IPS-NIHi11 (cell line): Measurements from ENCODE around the gene DCPS.
"Not testable (repeated sequence)": the region's sequence is repeated elsewhere in the genome, so short reads cannot be mapped to it uniquely, and the experiment has no call there.

Source experiments
- DNase-seq: peaks from one replicate; pipeline ENCODE4 v3.0.0; 2012; ENCODE audit warnings: mixed read lengths, low spot score

The DCPS gene

DNA sequence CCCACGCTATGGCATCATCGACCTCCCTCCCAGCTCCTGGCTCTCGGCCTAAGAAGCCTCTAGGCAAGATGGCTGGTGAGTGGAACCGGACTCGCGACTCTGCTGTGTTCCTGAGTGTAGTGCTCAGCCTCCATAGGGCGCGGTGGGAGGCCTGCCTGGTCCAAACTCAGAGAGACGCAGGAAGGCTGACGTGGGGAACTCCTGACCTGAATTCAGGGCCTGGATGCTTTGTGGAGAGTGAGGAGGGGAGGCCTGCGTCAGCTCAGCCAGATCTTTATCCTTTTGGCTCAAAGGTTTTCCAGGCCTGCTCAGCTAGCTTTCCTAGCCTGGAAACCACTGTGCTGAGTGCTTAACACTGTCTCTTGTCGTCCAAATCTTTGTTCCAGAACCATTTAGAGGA lies 13.0 kb upstream of the DCPS start:
- DNase-seq, result no peak

DNA sequence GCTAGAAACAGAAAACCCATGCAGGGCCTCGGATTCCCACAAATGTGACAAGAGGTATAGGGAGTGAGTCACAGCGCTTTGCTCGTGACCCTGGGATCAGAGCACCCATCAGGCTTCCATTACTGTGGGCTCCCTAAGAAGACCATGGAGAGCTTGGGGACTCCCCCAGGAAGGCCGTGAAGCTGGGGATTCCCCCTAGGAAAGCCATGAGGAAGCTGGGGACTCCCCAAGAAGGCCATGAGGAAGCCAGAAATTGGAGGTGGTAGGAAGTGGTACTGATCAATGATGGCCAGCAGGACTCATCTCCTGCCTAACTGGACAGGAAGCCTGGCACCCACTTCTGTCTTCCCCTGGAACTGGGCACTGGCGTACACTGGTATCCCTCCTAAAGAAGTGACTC lies 10.1 kb upstream of the DCPS start:
- no peak for DNase-seq

DNA sequence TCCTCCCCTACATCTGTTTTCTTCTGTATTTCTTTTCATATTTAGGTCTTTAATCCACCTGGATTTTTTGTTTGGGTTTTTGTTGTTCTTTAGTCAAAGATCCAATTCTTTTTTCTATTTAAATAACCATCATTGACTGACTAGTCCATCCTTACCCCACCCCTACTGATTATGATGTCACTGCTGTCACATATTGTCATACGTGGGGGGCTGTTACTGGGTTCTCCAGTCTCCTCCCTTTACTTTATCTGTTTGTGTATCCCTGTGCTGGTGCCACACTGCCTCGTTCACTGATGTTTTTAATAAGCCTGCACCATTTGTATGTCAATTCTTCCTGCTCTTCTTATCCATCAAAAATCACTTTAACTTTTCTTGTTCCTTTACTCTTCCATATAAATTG lies 6.9 kb upstream of the DCPS start:
- no peak for DNase-seq

GRCh38 chr11:126304457-126305075 lies 706 bp downstream of the DCPS start:
- DNase-seq, result no peak

DNA sequence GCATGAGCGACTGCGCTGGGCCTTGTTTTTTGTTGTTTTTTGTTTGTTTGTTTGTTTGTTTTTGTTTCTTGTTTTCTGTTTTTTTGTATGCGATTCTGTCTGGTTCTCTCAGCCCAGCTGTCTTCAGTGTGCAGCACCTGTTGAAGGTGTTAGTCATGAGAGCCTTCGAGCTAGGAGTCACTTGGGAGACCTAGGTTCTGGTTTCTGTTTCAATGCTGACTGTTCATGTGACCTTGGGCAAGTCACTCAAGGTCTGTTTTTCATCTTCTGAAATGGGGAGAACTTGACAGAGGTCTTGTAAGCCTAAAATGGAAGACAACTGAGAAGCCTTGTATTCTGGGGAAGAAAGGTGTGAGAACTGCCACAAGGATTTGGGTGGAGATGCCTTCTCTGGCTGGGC lies 1.8 kb downstream of the DCPS start:
- no peak for DNase-seq

DNA sequence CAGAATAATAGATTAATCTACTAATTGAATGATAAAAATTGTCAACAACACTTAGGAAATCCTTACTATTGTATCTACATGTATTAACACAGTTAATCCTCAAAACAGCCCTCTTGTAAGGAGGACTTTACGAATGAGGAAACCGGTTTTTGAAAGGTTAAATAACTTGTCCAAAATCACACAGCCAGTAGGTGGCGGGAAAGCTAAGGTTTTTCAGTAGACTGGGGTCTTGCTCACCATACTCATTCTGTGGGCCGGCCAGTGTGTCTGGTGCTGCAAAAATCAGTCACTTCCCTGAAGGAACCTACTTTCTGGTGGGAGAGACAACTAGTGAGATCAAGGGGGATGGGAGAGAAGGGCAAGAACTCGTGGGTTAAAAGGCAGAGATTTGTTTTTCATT lies 3.8 kb downstream of the DCPS start:
- DNase-seq, result no peak

DNA sequence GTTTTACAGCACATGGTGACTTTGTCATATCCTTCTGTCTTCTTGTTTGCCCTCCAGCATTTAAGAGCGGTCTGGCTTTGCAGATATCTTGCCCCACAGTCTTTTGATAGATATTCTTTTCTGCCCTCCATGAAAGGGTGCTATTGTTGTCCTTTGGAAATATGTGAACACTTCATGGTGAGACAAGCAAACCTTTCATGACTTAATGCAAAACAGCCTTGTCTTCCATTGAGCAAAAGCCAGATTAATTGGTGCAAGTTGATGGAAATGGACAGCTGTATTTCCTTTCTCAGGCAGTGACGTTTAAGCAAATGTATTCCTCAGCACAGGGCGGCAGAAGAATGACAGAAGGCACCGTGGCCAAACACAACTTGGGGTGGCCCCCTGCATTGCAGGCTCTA lies 4.4 kb downstream of the DCPS start:
- no peak for DNase-seq

DNA sequence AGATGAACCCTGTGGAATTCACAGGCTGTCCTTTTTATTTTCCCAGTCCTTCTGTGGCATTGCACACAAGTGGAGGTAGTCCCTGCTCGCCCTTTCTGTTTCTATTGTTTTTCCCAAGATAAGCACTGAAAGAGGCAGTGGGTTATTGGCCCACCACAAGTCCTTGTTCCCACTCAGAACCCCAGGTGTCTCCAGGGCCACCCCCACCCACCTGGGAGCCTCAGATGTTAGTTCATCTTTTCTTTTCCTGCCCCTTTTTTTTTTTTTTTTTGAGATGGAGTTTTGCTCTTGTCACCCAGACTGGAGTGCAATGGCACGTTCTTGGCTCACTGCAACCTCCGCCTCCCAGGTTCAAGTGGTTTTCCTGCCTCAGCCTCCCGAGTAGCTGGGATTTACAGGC lies 4.9 kb downstream of the DCPS start:
- not testable (repeated sequence) for DNase-seq

GRCh38 chr11:126310200-126310991 lies 6.5 kb downstream of the DCPS start:
- DNase-seq, result peak; percentile 83

GRCh38 chr11:126310992-126311310 lies 7.1 kb downstream of the DCPS start:
- DNase-seq, result no peak

DNA sequence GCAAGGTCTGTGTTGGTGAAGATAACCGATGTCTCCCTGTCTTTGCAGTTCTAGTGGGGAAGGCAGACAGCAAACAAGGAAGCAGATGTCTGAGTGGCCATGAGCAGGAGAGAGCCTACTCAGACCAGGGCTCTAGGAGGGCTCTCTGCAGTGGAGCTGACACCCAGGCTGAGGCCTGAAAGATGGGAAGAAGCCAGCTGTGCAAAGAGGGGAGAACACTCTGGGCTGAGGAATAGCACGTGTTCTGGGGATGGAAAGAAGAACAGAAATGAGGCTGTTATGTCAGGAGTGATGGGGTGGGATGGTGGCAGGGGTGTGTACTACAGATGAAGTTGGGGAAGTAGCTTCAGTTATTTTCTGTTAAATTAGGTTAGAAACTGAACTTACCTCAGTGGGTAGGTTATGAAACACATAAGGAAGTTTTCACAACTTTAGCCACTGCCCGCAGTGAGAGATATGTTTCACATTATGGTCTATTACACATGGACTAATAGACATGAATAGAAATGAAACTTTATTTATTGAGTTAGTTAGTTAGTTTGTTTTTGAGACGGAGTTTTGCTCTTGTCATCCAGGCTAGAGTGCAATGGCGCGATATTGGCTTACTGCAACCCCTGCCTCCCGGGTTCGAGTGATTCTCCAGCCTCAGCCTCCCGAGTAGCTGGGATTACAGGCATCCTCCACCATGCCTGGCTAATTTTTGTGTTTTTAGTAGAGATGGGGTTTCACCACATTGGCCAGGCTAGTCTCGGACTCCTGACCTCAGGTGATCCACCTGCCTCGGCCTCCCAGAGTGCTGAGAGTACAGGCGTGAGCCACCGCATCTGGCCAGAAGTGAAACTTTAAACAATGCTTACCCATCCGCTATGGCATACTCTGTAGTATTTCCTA lies 7.8 kb downstream of the DCPS start:
- DNase-seq, result no peak

DNA sequence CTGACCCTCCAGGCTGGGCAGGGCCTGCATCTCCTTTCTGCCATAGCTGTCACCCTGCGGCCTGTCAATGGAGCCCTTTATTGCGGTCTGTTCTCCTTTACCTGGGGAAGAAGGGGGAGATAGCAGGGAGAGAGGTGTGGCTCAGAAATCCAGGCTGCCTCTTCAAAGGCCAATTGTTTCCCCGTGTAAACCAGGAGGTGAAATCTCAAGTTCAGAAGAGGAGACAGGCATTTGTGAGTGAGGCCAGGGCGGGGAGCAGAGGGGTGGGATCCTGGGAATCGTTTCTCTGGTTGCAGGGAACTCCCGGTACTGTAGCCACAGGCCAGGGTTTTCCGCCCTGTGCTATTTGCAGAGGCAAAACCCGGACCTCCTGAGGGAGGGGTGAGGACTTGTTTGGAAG lies 9.1 kb downstream of the DCPS start:
- DNase-seq, result no peak

DNA sequence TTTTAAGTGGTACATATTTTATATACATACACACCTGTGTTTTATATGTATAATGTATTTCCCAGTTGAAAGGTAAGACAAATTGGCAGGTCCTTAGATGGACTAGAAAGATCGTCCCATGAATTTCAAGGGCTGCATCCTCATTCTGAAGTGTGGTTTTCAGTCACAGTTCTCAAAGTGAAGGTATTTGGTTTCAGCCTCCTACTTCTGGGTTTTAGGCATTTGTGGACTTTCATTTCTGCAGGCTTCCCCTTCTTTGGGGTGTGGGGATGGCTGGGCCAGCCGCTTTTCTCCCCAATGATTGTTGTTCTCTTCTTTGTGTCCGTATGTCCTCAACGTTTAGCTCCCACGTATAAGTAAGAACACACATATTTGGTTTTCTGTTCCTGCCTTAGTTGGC lies 10.0 kb downstream of the DCPS start:
- no peak for DNase-seq

DNA sequence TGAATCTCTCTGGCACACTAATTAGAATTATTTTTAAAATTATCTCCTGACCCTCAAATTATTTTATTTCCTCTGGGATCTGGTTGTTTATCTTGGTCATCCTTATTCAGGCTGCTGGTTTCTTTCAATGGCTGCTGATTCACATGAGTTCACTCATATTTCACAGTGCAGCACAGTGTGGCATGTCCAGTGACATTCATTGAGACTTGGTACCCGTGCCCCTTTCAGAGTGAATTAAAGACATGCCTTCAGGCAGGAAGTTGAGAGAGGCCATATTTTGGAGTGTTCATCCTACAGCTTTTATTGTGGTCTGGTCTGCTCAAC lies 13.5 kb downstream of the DCPS start:
- DNase-seq, result no peak

GRCh38 chr11:126317756-126318573 lies 14.1 kb downstream of the DCPS start:
- DNase-seq, result no peak

GRCh38 chr11:126318574-126319373 lies 14.9 kb downstream of the DCPS start:
- no peak for DNase-seq

DNA sequence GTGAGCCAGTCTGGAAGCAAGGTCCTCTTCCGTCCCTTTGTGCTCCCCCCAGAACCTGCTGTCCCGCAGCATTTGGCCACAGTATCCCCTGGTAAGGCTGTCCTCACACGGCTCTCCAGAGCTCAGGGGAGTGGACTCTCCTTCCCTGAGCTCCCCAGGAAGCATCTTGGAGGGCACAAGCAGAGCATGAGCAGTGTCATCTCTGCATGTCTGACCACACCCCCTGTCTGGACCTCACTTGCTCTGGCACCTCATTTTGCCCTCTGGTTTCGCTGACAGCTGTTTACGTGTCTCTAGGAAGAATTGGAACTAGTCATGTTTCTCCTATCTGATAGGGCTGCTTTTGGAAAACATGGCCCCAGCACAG lies 15.5 kb downstream of the DCPS start:
- DNase-seq, result no peak

GRCh38 chr11:126322996-126323395 lies 19.1 kb downstream of the DCPS start:
- DNase-seq, result no peak

- DNase-seq, result no peak
These were observed 23.6 kb downstream of the DCPS start for GRCh38 chr11:126327281-126328000.

DNA sequence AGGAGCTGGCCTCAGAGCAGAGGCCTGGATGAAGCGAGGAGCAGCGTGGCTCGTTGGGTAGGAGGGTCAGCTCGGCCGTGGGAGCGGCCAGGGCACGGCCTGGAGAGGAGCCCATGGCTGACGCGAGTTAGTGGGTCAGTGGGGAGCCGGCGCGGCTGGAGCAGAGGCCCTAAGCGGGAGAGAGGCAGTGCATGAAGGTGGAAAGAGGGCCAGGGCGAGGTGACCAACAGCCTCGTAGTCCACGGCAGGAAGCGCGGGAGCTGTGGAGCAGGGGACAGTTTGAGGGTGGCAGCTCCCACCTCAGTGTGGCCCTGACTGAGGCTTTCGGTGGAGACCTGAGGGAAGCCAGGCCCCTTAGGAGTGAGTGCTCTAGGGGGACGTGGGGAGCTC lies 24.1 kb downstream of the DCPS start:
- DNase-seq, result no peak

DNA sequence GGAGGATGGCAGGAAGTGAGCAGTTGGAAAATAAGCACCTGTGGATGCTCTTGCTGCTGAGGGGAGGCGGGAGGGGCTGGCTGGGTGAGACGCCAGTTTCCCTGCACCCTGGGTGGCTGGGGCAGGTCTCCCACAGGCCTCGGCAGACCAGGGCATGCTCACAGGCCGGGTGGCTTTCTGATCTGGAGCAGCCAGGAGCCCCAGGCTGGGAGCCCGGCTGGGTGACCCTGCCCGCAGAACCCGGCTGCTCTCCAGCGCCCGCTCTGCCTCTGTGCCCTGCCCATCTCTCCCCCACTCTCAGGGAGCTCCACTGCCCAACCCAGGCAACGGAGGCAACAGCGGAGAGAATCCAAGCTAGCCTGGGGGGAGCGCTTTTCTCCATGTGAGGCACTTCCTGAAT lies 24.6 kb downstream of the DCPS start:
- DNase-seq, result no peak
